Ovary (tissue), 9 donors: ENCODE measurements around the gene TNFAIP3. TPM values are rescaled to one million over a fixed set of nuclear protein-coding genes. Genes with fewer than 3 reads are reported as not detected.
"Not testable (repeated sequence)": the region's sequence is repeated elsewhere in the genome, so short reads cannot be mapped to it uniquely, and the experiment has no call there.

Experiments
- DNase-seq, 5 donors: peaks; one replicate each; pipeline ENCODE4 v3.0.0-alpha.2; 2019 to 2020
- H3K27ac ChIP-seq, 2 donors: fragments of 200-600 bp; one replicate each; pipeline versions ENCODE4 v1.5.1 to v1.8.0; 2019 to 2022
- H3K27me3 ChIP-seq: fragments of 200-600 bp; one replicate; pipeline ENCODE4 v1.8.0; 2022
- H3K36me3 ChIP-seq: fragments of 200-600 bp; sonication (generic); one replicate; pipeline ENCODE4 v1.5.1; 2019
- H3K4me1 ChIP-seq: one replicate; pipeline ENCODE4 v1.8.1; 2013; ENCODE audit warnings: mild to moderate bottlenecking, moderate library complexity; ENCODE audit not compliant: insufficient read depth
- H3K4me3 ChIP-seq: fragments of 200-600 bp; sonication (generic); one replicate; pipeline ENCODE4 v1.5.1; 2017
- H3K9me3 ChIP-seq, 2 donors: fragments of 200-600 bp in 1 of 2; sonication (generic) in 1 of 2; one replicate each; pipeline versions ENCODE4 v1.5.1 to v1.8.1; 2013 to 2019; ENCODE audit warnings: mild to moderate bottlenecking in 1 of 2, moderate library complexity in 1 of 2
- EP300 ChIP-seq: sonication (generic); formaldehyde crosslinking; IDR thresholded peaks from one replicate; pipeline ENCODE4 v1.6.1; 2017; ENCODE audit warnings: antibody characterized with exemption
- POLR2A ChIP-seq: fragments of 450-650 bp; IDR thresholded peaks from one replicate; pipeline ENCODE4 v1.6.1; 2017; ENCODE audit warnings: antibody characterized with exemption, mild to moderate bottlenecking, moderate library complexity
- WGBS, 3 donors: extraction: QIAGEN DNeasy Blood & Tissue Kit in 1 of 3; methylation state at CpG; one replicate each; pipeline versions ENCODE4 v1.1.5 to v1.1.7; 2013 to 2017; 5-methylcytosine and 5-hydroxymethylcytosine counted together
- intact Hi-C, 4 donors: fragments of 100-400 bp; cut with DNase I; formaldehyde crosslinking; loops; one replicate each; pipeline versions ENCODE4 v1.11.0 to v1.15.1; 2022 to 2023
- polyA plus RNA-seq, 2 donors: library from polyadenylated mRNA; stranded (reverse); fragments of 200-250 nt in 1 of 2; fragments of 350-450 nt in 1 of 2; fragmentation: Illumina TruSeq in 1 of 2; extraction: RNeasy Lipid Tissue Mini Kit (QIAGEN cat#74804) in 1 of 2; gene quantifications; one replicate each; pipeline ENCODE4 v1.2.3, GENCODE V29; 2013 to 2014
- total RNA-seq, 7 donors: library from RNA; depleted of rRNA in 2 of 7; stranded (reverse); fragments of >200 nt in 2 of 7; fragmentation: NEBNext Ultra II Directional in 3 of 7; extraction: Animal tissue kit (Norgen Biotek cat#: 25700) in 3 of 7; gene quantifications; one replicate each; pipeline versions ENCODE4 v1.1.0 to v1.2.4, GENCODE V29; 2016 to 2023
- TF ChIP-seq, protein P1 (sequence below), 3 donors: fragments of 450-650 bp in 2 of 3; fragments of 200-600 bp in 1 of 3; IDR thresholded peaks; one replicate each; pipeline versions ENCODE4 v1.5.1 to v1.8.0; 2016 to 2022; ENCODE audit warnings: antibody characterized with exemption in 3 of 3, mild to moderate bottlenecking in 1 of 3
- donor health status: DM: no; HTN: no; CAD: no; lungs with moderate emphysema.
- donor health status: DM: no; HTN: no; CAD: no.
- donor health status: Bipolar disorder and iron deficiency.
- donor health status: DM: yes; HTN: yes; CAD: no.
- donor health status: DM: no; HTN: no; CAD: no.
- donor health status: DM: yes; HTN: yes; CAD: no.

TNFAIP3 gene
- total and polyA plus RNA-seq, 9 donors, result 35.4 to 206 (median 96.6) TPM

- intact Hi-C loops, result no loop called here
- 69 to 92% (median 92%) methylated on average over 2 of the region's 2 CpGs for WGBS, 3 donors
Measured at GRCh38 chr6:137839076-137839475, 28.0 kb upstream of the TNFAIP3 start.

DNA sequence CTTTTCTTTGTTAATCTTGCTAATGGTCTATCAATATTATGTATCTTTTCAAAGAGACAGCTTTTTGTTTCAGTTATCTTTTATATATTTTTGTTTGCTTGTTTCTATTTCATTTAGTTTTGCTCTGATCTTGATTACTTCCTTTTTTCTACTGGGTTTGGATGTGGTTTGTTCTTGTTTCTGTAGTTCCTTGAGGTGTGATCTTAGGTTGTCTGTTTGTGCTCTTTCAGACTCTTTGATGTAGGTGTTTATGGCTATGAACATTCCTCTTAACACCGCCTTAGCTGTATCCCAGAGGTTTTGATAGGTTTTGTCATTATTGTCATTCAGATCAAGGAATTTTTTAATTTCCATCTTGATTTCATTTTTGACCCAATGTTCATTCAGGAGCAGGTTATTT is 26.8 kb upstream of the TNFAIP3 start:
- no peaks in the 10 kb centered on the region for H3K9me3 ChIP-seq
- intact Hi-C loops, result no loop called here
- TF ChIP-seq EP300, result no peak
- TF ChIP-seq, protein P1, sequence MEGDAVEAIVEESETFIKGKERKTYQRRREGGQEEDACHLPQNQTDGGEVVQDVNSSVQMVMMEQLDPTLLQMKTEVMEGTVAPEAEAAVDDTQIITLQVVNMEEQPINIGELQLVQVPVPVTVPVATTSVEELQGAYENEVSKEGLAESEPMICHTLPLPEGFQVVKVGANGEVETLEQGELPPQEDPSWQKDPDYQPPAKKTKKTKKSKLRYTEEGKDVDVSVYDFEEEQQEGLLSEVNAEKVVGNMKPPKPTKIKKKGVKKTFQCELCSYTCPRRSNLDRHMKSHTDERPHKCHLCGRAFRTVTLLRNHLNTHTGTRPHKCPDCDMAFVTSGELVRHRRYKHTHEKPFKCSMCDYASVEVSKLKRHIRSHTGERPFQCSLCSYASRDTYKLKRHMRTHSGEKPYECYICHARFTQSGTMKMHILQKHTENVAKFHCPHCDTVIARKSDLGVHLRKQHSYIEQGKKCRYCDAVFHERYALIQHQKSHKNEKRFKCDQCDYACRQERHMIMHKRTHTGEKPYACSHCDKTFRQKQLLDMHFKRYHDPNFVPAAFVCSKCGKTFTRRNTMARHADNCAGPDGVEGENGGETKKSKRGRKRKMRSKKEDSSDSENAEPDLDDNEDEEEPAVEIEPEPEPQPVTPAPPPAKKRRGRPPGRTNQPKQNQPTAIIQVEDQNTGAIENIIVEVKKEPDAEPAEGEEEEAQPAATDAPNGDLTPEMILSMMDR (IDR thresholded peaks at IDR 0.05), result no peak
- no peak for TF ChIP-seq POLR2A
- H3K27ac ChIP-seq, result no peak overlapping the region
- H3K36me3 ChIP-seq, result no peaks in the 10 kb centered on the region
- no peak overlapping the region for H3K4me3 ChIP-seq
- WGBS, 3 donors, result 96 to 97% (median 96%) methylated on average over 1 of the region's 1 CpG
- H3K4me1 ChIP-seq, result no peaks in the 10 kb centered on the region
- H3K27me3 ChIP-seq, result no peaks in the 10 kb centered on the region
- DNase-seq, result no peak

More at GRCh38 chr6:137839076-137839475, 28.0 kb upstream of the TNFAIP3 start:
- no peak for DNase-seq
- no peaks in the 10 kb centered on the region for H3K36me3 ChIP-seq
- no peak overlapping the region for H3K4me3 ChIP-seq
- TF ChIP-seq EP300 (no peak), POLR2A (no peak)
- TF ChIP-seq, protein P1 (IDR thresholded peaks at IDR 0.05), result no peak
- no peaks in the 10 kb centered on the region for H3K9me3 ChIP-seq
- no peak overlapping the region for H3K27ac ChIP-seq
- H3K4me1 ChIP-seq, result no peaks in the 10 kb centered on the region
- H3K27me3 ChIP-seq, result no peaks in the 10 kb centered on the region

DNA sequence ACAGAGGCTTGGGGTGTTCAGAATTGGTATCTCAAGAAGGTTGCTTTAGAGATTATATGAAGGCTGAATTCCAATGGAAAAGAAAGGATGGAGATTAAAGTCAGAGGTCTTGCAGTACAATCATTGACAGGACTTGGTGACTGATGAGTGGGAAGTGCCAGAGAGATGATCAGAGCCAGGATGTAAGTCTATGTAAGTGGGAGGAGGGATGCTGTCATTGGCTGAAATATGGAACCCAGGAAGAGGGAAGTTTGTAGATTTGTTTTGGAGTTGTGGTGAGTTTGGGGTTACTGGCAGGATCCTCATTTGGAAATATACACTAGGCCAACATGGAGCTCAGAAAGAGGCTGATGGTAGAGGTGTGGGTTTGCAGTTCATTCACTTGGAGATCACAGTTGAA is 23.8 kb upstream of the TNFAIP3 start:
- no peaks in the 10 kb centered on the region for H3K36me3 ChIP-seq
- no peak overlapping the region for H3K27ac ChIP-seq
- no peak for DNase-seq
- TF ChIP-seq, protein P1 (IDR thresholded peaks at IDR 0.05), result no peak
- TF ChIP-seq EP300 (no peak), POLR2A (no peak)
- no peaks in the 10 kb centered on the region for H3K4me1 ChIP-seq
- no peaks in the 10 kb centered on the region for H3K27me3 ChIP-seq
- intact Hi-C loops, result no loop called here
- no peak overlapping the region for H3K4me3 ChIP-seq
- no peaks in the 10 kb centered on the region for H3K9me3 ChIP-seq

- H3K27me3 ChIP-seq, H3K4me1 ChIP-seq, H3K36me3 ChIP-seq, H3K9me3 ChIP-seq, DNase-seq, H3K27ac ChIP-seq, H3K4me3 ChIP-seq, intact Hi-C loops: not testable (repeated sequence)
- WGBS, 3 donors, result 55 to 71% (median 63%) methylated on average over 2 of the region's 2 CpGs
Measured at GRCh38 chr6:137844327-137844726, 22.7 kb upstream of the TNFAIP3 start.

DNA sequence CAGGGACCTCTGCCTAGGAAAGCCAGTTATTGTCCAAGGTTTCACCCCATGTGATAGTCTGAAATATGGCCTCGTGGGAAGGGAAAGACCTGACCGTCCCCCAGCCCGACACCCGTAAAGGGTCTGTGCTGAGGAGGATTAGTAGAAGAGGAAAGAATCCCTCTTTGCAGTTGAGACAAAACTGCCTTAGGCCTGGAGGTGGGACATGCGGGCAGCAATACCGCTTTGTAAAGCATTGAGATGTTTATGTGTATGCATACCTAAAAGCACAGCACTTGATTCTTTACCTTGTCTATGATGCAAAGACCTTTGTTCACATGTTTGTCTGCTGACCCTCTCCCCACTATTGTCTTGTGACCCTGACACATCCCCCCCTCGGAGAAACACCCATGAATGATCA is 22.3 kb upstream of the TNFAIP3 start:
- 91 to 94% (median 92%) methylated on average over 7 of the region's 7 CpGs for WGBS, 3 donors
- H3K4me3 ChIP-seq, H3K36me3 ChIP-seq, DNase-seq, H3K27ac ChIP-seq, H3K9me3 ChIP-seq, intact Hi-C loops, H3K27me3 ChIP-seq, H3K4me1 ChIP-seq: not testable (repeated sequence)

DNA sequence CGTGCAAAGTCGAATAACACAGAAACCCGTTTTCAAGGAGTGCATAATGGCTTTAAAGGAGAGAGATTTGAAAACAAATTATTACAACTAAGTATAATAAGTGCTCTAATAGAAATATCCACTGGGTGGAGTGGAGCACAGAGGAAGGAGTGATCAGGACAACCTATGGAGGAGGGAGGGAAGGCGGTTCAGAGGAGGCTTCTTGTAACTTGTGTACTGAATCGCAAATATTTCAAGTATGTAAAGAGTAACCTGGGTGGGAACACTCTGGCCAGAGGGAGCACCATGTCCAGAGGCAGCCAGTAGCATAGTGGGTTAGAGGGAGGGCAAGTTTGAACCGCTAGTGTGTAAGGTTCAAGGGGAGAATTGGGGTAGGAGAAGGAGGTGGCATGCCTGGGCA is 21.6 kb upstream of the TNFAIP3 start:
- 75 to 79% (median 77%) methylated on average over 6 of the region's 6 CpGs for WGBS, 3 donors
- DNase-seq, result no peak
- Histone ChIP-seq H3K27ac (no peak overlapping the region), H3K4me1 (no peaks in the 10 kb centered on the region), H3K36me3 (no peaks in the 10 kb centered on the region), H3K9me3 (no peaks in the 10 kb centered on the region), H3K27me3 (no peaks in the 10 kb centered on the region), H3K4me3 (no peak overlapping the region)
- no peak for TF ChIP-seq POLR2A
- no peak for TF ChIP-seq EP300
- TF ChIP-seq, protein P1 (IDR thresholded peaks at IDR 0.05), result no peak
- intact Hi-C loops, result no loop called here
